Loucy (cell line): ENCODE results near the gene CCR7.

Experiments
- H2AFZ ChIP-seq: fragments of 200-600 bp; sonication (generic); 2 replicates; pipeline ENCODE4 v1.6.0; 2016; ENCODE audit warnings: antibody characterized with exemption, mild to moderate bottlenecking, low read length, moderate library complexity
- H3F3A ChIP-seq: fragments of 200-600 bp; 2 replicates; pipeline ENCODE4 v1.6.0; 2016; ENCODE audit warnings: antibody characterized with exemption, low read depth, mild to moderate bottlenecking
- H3K27me3 ChIP-seq: fragments of 200-600 bp; sonication (generic); 2 replicates; pipeline ENCODE4 v1.6.1; 2014; ENCODE audit warnings: low read length, mild to moderate bottlenecking; ENCODE audit not compliant: insufficient read depth, poor library complexity, severe bottlenecking
- H3K36me3 ChIP-seq: fragments of 200-600 bp; sonication (generic); 2 replicates; pipeline ENCODE4 v1.6.1; 2016; ENCODE audit warnings: low read length; ENCODE audit not compliant: insufficient read depth
- H3K4me1 ChIP-seq: fragments of 200-600 bp; sonication (generic); 2 replicates; pipeline ENCODE4 v1.5.1; 2014; ENCODE audit warnings: low read length, mild to moderate bottlenecking; ENCODE audit not compliant: insufficient read depth, poor library complexity, severe bottlenecking
- H3K4me2 ChIP-seq: fragments of 200-600 bp; sonication (generic); 2 replicates; pipeline ENCODE4 v1.6.0; 2014; ENCODE audit warnings: antibody characterized with exemption, low read length, low read depth, mild to moderate bottlenecking; ENCODE audit not compliant: poor library complexity, severe bottlenecking
- H3K4me3 ChIP-seq: fragments of 200-600 bp; sonication (generic); 2 replicates; pipeline ENCODE4 v1.5.1; 2014; ENCODE audit warnings: low read length, mild to moderate bottlenecking, mixed read lengths; ENCODE audit not compliant: poor library complexity, severe bottlenecking
- H3K79me2 ChIP-seq: fragments of 200-600 bp; sonication (generic); 2 replicates; pipeline ENCODE4 v1.6.1; 2014; ENCODE audit warnings: low read length; ENCODE audit not compliant: insufficient read depth
- H3K9ac ChIP-seq: fragments of 200-600 bp; sonication (generic); 2 replicates; pipeline ENCODE4 v1.6.0; 2014; ENCODE audit warnings: mild to moderate bottlenecking, low read depth, low read length, moderate library complexity; ENCODE audit not compliant: poor library complexity, severe bottlenecking
- H3K9me2 ChIP-seq: fragments of 200-600 bp; sonication (generic); replicated peaks from 2 replicates; pipeline ENCODE4 v1.6.1; 2016; ENCODE audit warnings: low read depth, low read length, mixed read lengths
- H3K9me3 ChIP-seq: fragments of 200-600 bp; sonication (generic); 2 replicates; pipeline ENCODE4 v1.6.1; 2014; ENCODE audit warnings: mild to moderate bottlenecking, antibody characterized with exemption, low read length, low read depth; ENCODE audit not compliant: insufficient read depth
- H4K20me1 ChIP-seq: fragments of 200-600 bp; sonication (generic); 2 replicates; pipeline ENCODE4 v1.6.0; 2014; ENCODE audit warnings: antibody characterized with exemption, low read length, mild to moderate bottlenecking; ENCODE audit not compliant: insufficient read depth, poor library complexity, severe bottlenecking
- CTCF ChIP-seq: fragments of 200-600 bp; sonication (generic); conservative IDR thresholded peaks from 2 replicates; pipeline ENCODE4 v1.5.1; 2014; ENCODE audit warnings: mild to moderate bottlenecking, antibody characterized with exemption, low read length
- EZH2phosphoT487 ChIP-seq: fragments of 200-600 bp; IDR thresholded peaks from 2 replicates; pipeline ENCODE4 v1.6.1; 2018; ENCODE audit warnings: antibody characterized with exemption, mild to moderate bottlenecking, moderate library complexity, borderline replicate concordance

CCR7 gene

GRCh38 chr17:40522961-40523310, 42.3 kb downstream of the CCR7 start:
- Histone ChIP-seq H2AFZ (no peak overlapping the region), H3K9ac (no peak overlapping the region), H3K36me3 (no peaks in the 10 kb centered on the region), H3K4me3 (no peak overlapping the region), H3K27me3 (no peaks in the 10 kb centered on the region), H4K20me1 (no peaks in the 10 kb centered on the region), H3F3A (no peaks in the 10 kb centered on the region; the same call in 1 of the 2 replicates), H3K4me2 (no peak overlapping the region), H3K79me2 (no peaks in the 10 kb centered on the region), H3K9me2 (no peaks in the 10 kb centered on the region), H3K9me3 (peaks cover 5% of the 10 kb centered on the region; the same call in 1 of the 2 replicates), H3K4me1 (peaks cover 24% of the 10 kb centered on the region)
- TF ChIP-seq EZH2phosphoT487 (no peak), CTCF (no peak)

- H3K79me2 ChIP-seq, result no peaks in the 10 kb centered on the region
- H3K9me3 ChIP-seq, result peaks cover 5% of the 10 kb centered on the region; the same call in 1 of the 2 replicates
- H3K9me2 ChIP-seq, result no peaks in the 10 kb centered on the region
- H3K27me3 ChIP-seq, result no peaks in the 10 kb centered on the region
- H3K4me1 ChIP-seq, result peaks cover 30% of the 10 kb centered on the region
- no peak overlapping the region for H3K9ac ChIP-seq
- H2AFZ ChIP-seq, result no peak overlapping the region
- H3K4me3 ChIP-seq, result no peak overlapping the region
- no peak overlapping the region for H3K4me2 ChIP-seq
- no peaks in the 10 kb centered on the region for H4K20me1 ChIP-seq
- TF ChIP-seq CTCF, result no peak
- no peak for TF ChIP-seq EZH2phosphoT487
- no peaks in the 10 kb centered on the region for H3K36me3 ChIP-seq
- H3F3A ChIP-seq, result no peaks in the 10 kb centered on the region; the same call in 1 of the 2 replicates
These were observed 42.9 kb downstream of the CCR7 start for GRCh38 chr17:40522250-40522960.

GRCh38 chr17:40520991-40521453, 44.2 kb downstream of the CCR7 start:
- peaks cover 42% of the 10 kb centered on the region for H3K4me1 ChIP-seq
- TF ChIP-seq EZH2phosphoT487, result no peak
- TF ChIP-seq CTCF, result no peak
- H4K20me1 ChIP-seq, result no peaks in the 10 kb centered on the region
- no peak overlapping the region for H2AFZ ChIP-seq
- H3K9me2 ChIP-seq, result no peaks in the 10 kb centered on the region
- H3K9ac ChIP-seq, result no peak overlapping the region
- H3K27me3 ChIP-seq, result no peaks in the 10 kb centered on the region
- peaks cover 5% of the 10 kb centered on the region; the same call in 1 of the 2 replicates for H3K9me3 ChIP-seq
- H3K36me3 ChIP-seq, result no peaks in the 10 kb centered on the region
- no peak overlapping the region for H3K4me2 ChIP-seq
- peaks cover 3% of the 10 kb centered on the region for H3F3A ChIP-seq
- no peaks in the 10 kb centered on the region for H3K79me2 ChIP-seq
- H3K4me3 ChIP-seq, result no peak overlapping the region
